Psoas muscle (tissue), 8 donors: ENCODE data around the gene ZBTB47. TPM values are rescaled to one million over a fixed set of nuclear protein-coding genes. Genes with fewer than 3 reads are reported as not detected.

Experiments used
- ATAC-seq, 4 donors: fragments of 200-7000 bp; cut with Tn5 transposase; one replicate each; pipeline ENCODE4 v1.9.1; 2020; ENCODE audit warnings: moderate library complexity in 3 of 4, mild to moderate bottlenecking in 2 of 4
- DNase-seq, 2 donors: peaks; one replicate each; pipeline ENCODE4 v3.0.0-alpha.2; 2020
- H3K27ac ChIP-seq: fragments of 200-600 bp; one replicate; pipeline ENCODE4 v1.8.0; 2022
- H3K27me3 ChIP-seq, 3 donors: fragments of 200-600 bp in 1 of 3; one replicate each; pipeline versions ENCODE4 v1.6.1 to v1.8.0; 2013 to 2022; ENCODE audit warnings: low read length in 2 of 3, mild to moderate bottlenecking in 2 of 3, moderate library complexity in 1 of 3; ENCODE audit not compliant: insufficient read depth in 3 of 3
- H3K36me3 ChIP-seq, 2 donors: fragments of 200-600 bp in 1 of 2; one replicate each; pipeline versions ENCODE4 v1.6.1 to v1.8.0; 2013 to 2022; ENCODE audit warnings: low read depth in 1 of 2, mild to moderate bottlenecking in 1 of 2, moderate library complexity in 1 of 2; ENCODE audit not compliant: insufficient read depth in 1 of 2
- H3K4me1 ChIP-seq: fragments of 200-600 bp; one replicate; pipeline ENCODE4 v1.8.0; 2022
- H3K4me3 ChIP-seq: fragments of 200-600 bp; one replicate; pipeline ENCODE4 v1.8.0; 2022; ENCODE audit warnings: mild to moderate bottlenecking
- H3K9me3 ChIP-seq: fragments of 200-600 bp; one replicate; pipeline ENCODE4 v1.8.0; 2022
- CTCF ChIP-seq: fragments of 200-600 bp; IDR thresholded peaks from one replicate; pipeline ENCODE4 v1.8.0; 2022; ENCODE audit warnings: antibody characterized with exemption
- WGBS, 3 donors: extraction: QIAGEN DNeasy Blood & Tissue Kit; methylation state at CpG; one replicate each; pipeline versions ENCODE4 v1.1.6 to v1.1.7; 2013; 5-methylcytosine and 5-hydroxymethylcytosine counted together
- intact Hi-C, 2 donors: fragments of 100-400 bp; cut with DNase I; formaldehyde crosslinking; loops; one replicate each; pipeline versions ENCODE4 v1.11.0 to v1.14.2; 2022
- polyA plus RNA-seq, 3 donors: library from polyadenylated mRNA; stranded (reverse); fragments of 200-250 nt; gene quantifications; one replicate each; pipeline ENCODE4 v1.2.3, GENCODE V29; 2013
- total RNA-seq, 4 donors: library from RNA; stranded (reverse); fragmentation: NEBNext Ultra II Directional in 2 of 4; extraction: Animal tissue kit (Norgen Biotek cat#: 25700) in 2 of 4; gene quantifications; one replicate each; pipeline versions ENCODE4 v1.2.1 to v1.2.4, GENCODE V29; 2021 to 2023
- donor health status: healthy with polysubstance abuse.
- donor health status: DM: no; HTN: no; CAD: no; lungs with moderate emphysema.
- donor health status: Bipolar disorder and iron deficiency.
- donor health status: healthy.
- donor health status: DM: yes; HTN: yes; CAD: no.
- donor health status: DM: no; HTN: no; CAD: no.
- donor health status: DM: no; HTN: no; CAD: no.
- donor health status: DM: yes; HTN: yes; CAD: no.

The ZBTB47 gene
- total and polyA plus RNA-seq, 7 donors = 41.6 to 151 (median 90.3) TPM

- peaks cover under 1 to 11% of the 10 kb centered on the region in 2 donors for H3K36me3 ChIP-seq
- peak overlapping the region; percentile 98 for H3K27ac ChIP-seq
- DNase-seq (no peak), ATAC-seq (peak; percentile 0 to 8 (median 4))
- H3K9me3 ChIP-seq = no peaks in the 10 kb centered on the region
- H3K27me3 ChIP-seq = no peaks in the 10 kb centered on the region
- intact Hi-C loops = loop anchor here (5.0 to 10.0 kb wide), 2 partner anchors 46 to 92 kb away; no protein-coding TSS in a partner anchor
- 24 to 27% (median 26%) methylated on average over 3 of the region's 3 CpGs for WGBS, 3 donors
- TF ChIP-seq CTCF = no peak
- peaks cover 45% of the 10 kb centered on the region for H3K4me1 ChIP-seq
- H3K4me3 ChIP-seq = peak overlapping the region; percentile 78
These were observed 266 bp upstream of the ZBTB47 start for GRCh38 chr3:42653303-42653559.

- ATAC-seq (peak; percentile 59 to 70 (median 63)), DNase-seq (peak; percentile 77 to 87)
- Histone ChIP-seq H3K27ac (peak overlapping the region; percentile 98), H3K4me1 (peaks cover 52% of the 10 kb centered on the region), H3K27me3 (no peaks in the 10 kb centered on the region), H3K9me3 (no peaks in the 10 kb centered on the region), H3K36me3 (peaks cover 0 to 14% of the 10 kb centered on the region in 2 donors), H3K4me3 (peak overlapping the region; percentile 78)
- WGBS, 3 donors = 1% methylated on average over 32 to 94 of the region's 94 CpGs
- TF ChIP-seq CTCF = no peak
- intact Hi-C loops = loop anchor here (2.0 to 10.0 kb wide), 3 partner anchors 47 to 90 kb away; no protein-coding TSS in a partner anchor
These were observed 1.1 kb downstream of the ZBTB47 start for GRCh38 chr3:42654331-42655201.

- intact Hi-C loops = loop anchor here (2.0 to 10.0 kb wide), 2 partner anchors 89 kb away; no protein-coding TSS in a partner anchor
- peak in 2 of 4 donors; percentile 11 to 16 for ATAC-seq
- WGBS, 3 donors = 28 to 37% (median 31%) methylated on average over 4 of the region's 4 CpGs
These were observed 1.9 kb downstream of the ZBTB47 start for GRCh38 chr3:42655331-42655888.

GRCh38 chr3:42655980-42656679 is 2.6 kb downstream of the ZBTB47 start:
- peak; percentile 58 to 81 for DNase-seq
- H3K4me3 ChIP-seq = peak overlapping the region; percentile 78
- H3K27ac ChIP-seq = peak overlapping the region; percentile 98
- WGBS, 3 donors = 74 to 79% (median 77%) methylated on average over 6 of the region's 6 CpGs
- peaks cover 59% of the 10 kb centered on the region for H3K4me1 ChIP-seq
- H3K36me3 ChIP-seq = peaks cover 0 to 20% of the 10 kb centered on the region in 2 donors
- intact Hi-C loops = loop anchor here (2.0 to 10.0 kb wide), 2 partner anchors 89 kb away; no protein-coding TSS in a partner anchor
- TF ChIP-seq CTCF = no peak
- no peaks in the 10 kb centered on the region for H3K9me3 ChIP-seq
- H3K27me3 ChIP-seq = no peaks in the 10 kb centered on the region
- peak; percentile 49 to 68 (median 58) for ATAC-seq

More at GRCh38 chr3:42655331-42655888, 1.9 kb downstream of the ZBTB47 start:
- Histone ChIP-seq H3K36me3 (peaks cover 0 to 20% of the 10 kb centered on the region in 2 donors), H3K9me3 (no peaks in the 10 kb centered on the region), H3K27ac (peak overlapping the region; percentile 98), H3K27me3 (no peaks in the 10 kb centered on the region), H3K4me3 (peak overlapping the region; percentile 78), H3K4me1 (peaks cover 59% of the 10 kb centered on the region)
- TF ChIP-seq CTCF = no peak
- DNase-seq = peak; percentile 57 to 72
